ENCODE results near the gene MARCHF5.

Gene MARCHF5

GRCh38 chr10:92290837-92291615 lies at the start of gene MARCHF5, which contains the start of gene CPEB3:
Gene MARCHF5 (plus strand): TSS chr10:92291167. CDS start chr10:92291495, 328 bp downstream.
Gene CPEB3 (minus strand): TSS chr10:92291078. CDS start chr10:92240350, 50,728 bp downstream.
- DNase-seq: peak; percentile 92

GRCh38 chr10:92241501-92241900 lies 49.5 kb upstream of the MARCHF5 start:
- no peak for DNase-seq

- no peak for DNase-seq
These were observed 48.6 kb upstream of the MARCHF5 start for GRCh38 chr10:92242380-92242779.

- peak; percentile 58 for DNase-seq
These were observed 47.9 kb upstream of the MARCHF5 start for GRCh38 chr10:92242910-92243671.

- no peak for DNase-seq
These were observed 46.2 kb upstream of the MARCHF5 start for GRCh38 chr10:92244796-92245195.

GRCh38 chr10:92248566-92248965 lies 42.4 kb upstream of the MARCHF5 start:
- DNase-seq: no peak

- no peak for DNase-seq
These were observed 27.6 kb upstream of the MARCHF5 start for GRCh38 chr10:92263396-92263795.

GRCh38 chr10:92264249-92264648 lies 26.7 kb upstream of the MARCHF5 start:
- no peak for DNase-seq

- DNase-seq: no peak
These were observed 25.2 kb upstream of the MARCHF5 start for GRCh38 chr10:92265687-92266258.

- DNase-seq: no peak
These were observed 23.6 kb upstream of the MARCHF5 start for GRCh38 chr10:92267343-92267742.

- no peak for DNase-seq
These were observed 22.2 kb upstream of the MARCHF5 start for GRCh38 chr10:92268748-92269147.

GRCh38 chr10:92274071-92274470 lies 16.9 kb upstream of the MARCHF5 start:
- DNase-seq: no peak

- DNase-seq: no peak
These were observed 11.8 kb upstream of the MARCHF5 start for GRCh38 chr10:92278996-92279696.

GRCh38 chr10:92284112-92284704 lies 6.8 kb upstream of the MARCHF5 start:
- DNase-seq: no peak

GRCh38 chr10:92290076-92290836 lies 711 bp upstream of the MARCHF5 start:
- peak; percentile 34 for DNase-seq

GRCh38 chr10:92291616-92291865 lies 574 bp downstream of the MARCHF5 start:
- no peak for DNase-seq

- DNase-seq: peak; percentile 51
These were observed 1.2 kb downstream of the MARCHF5 start for GRCh38 chr10:92291921-92292845.

- no peak for DNase-seq
These were observed 7.5 kb downstream of the MARCHF5 start for GRCh38 chr10:92298487-92298886.

- DNase-seq: no peak
These were observed 12.1 kb downstream of the MARCHF5 start for GRCh38 chr10:92303096-92303495.

GRCh38 chr10:92304061-92304460 lies 13.1 kb downstream of the MARCHF5 start:
- no peak for DNase-seq

All from CD4-positive, alpha-beta T cell treated with Interleukin-17A for 4 hours (primary cell).